ENCODE results near the gene SPATA31D3.
"Not testable (repeated sequence)": the region's sequence is repeated elsewhere in the genome, so short reads cannot be mapped to it uniquely, and the experiment has no call there.

SPATA31D3 gene

DNA sequence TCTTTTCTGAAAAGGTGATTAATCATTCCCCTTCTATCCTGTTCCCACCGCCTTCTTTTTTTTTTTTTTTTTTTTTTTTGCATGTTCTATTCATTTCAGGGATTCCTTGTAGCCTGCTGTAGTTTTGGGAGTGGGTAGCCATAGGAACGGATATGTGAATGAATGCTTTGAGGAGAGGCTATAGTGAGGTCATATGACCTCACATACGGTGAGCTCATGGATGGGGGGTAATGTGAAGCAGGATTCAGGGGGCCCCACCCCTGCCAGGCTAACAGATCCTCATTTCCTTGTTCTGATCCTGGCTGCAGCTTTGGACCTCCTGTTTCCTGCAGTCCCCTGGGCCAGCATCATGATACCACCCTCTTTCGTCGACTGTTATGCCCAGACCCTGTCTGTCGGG lies 13.2 kb upstream of the SPATA31D3 start:
- H3K27ac ChIP-seq (ENCODE audit: low read length, poor library complexity, severe bottlenecking); H3K4me1 ChIP-seq (ENCODE audit: control insufficient read depth, insufficient read depth, low read depth, low read length); H3K18ac ChIP-seq (ENCODE audit: low read depth in 1 of 2, low read length in 2 of 2); H3K23ac ChIP-seq (ENCODE audit: low read length in 2 of 2); H3K14ac ChIP-seq (ENCODE audit: low read length in 2 of 2); H2AK5ac ChIP-seq (ENCODE audit: low read length, severe bottlenecking); H3K9ac ChIP-seq (ENCODE audit: low read length); H3K79me1 ChIP-seq (replicated peaks; ENCODE audit: low read length, poor library complexity, severe bottlenecking); H2BK15ac ChIP-seq (ENCODE audit: low read depth, poor library complexity, severe bottlenecking); DNase-seq; H3K36me3 ChIP-seq (ENCODE audit: control insufficient read depth in 1 of 2, insufficient read depth in 2 of 2, low read depth in 1 of 2, low read length in 2 of 2); H2BK5ac ChIP-seq (ENCODE audit: low read depth, low read length, poor library complexity, severe bottlenecking); H2AFZ ChIP-seq (ENCODE audit: low read depth, low read length); H4K8ac ChIP-seq (ENCODE audit: low read length); H3K9me3 ChIP-seq (ENCODE audit: control insufficient read depth, low read length); H3K4me2 ChIP-seq (ENCODE audit: low read length, poor library complexity, severe bottlenecking); H2BK12ac ChIP-seq (ENCODE audit: low read length in 2 of 2); H3K4me3 ChIP-seq (ENCODE audit: insufficient read depth in 1 of 2, low read depth in 1 of 2, low read length in 2 of 2); H2BK120ac ChIP-seq (ENCODE audit: low read depth, low read length); H3K27me3 ChIP-seq (ENCODE audit: control insufficient read depth in 1 of 2, insufficient read depth in 1 of 2, low read length in 2 of 2); H4K91ac ChIP-seq (ENCODE audit: low read length); H3K4ac ChIP-seq (ENCODE audit: low read depth in 1 of 2, low read length in 2 of 2): not testable (repeated sequence)
- WGBS = no CpG with 5 or more reads among the region's 6 CpGs

DNA sequence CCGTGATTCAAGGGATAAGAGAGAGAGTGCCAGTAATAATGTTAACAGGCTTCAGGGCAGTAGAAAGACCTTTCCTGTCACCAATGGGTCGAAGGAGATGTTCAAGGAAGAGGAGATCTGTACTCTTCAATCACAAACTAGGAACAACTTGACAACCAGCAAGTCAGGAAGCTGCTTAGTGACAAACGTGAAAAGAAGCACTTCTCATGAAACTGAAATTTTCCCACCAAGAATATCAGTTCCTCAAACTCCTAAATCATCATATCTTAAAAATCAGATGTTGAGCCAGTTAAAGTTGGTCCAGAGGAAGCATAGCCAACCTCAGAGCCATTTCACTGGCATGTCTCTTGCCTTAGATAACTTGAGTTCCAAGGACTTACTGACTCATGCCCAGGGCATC lies 9.8 kb upstream of the SPATA31D3 start:
- not testable (repeated sequence) for H2AK5ac ChIP-seq (ENCODE audit: low read length, severe bottlenecking); H3K27ac ChIP-seq (ENCODE audit: low read length, poor library complexity, severe bottlenecking); H3K79me1 ChIP-seq (replicated peaks; ENCODE audit: low read length, poor library complexity, severe bottlenecking); H2AFZ ChIP-seq (ENCODE audit: low read depth, low read length); H4K91ac ChIP-seq (ENCODE audit: low read length); DNase-seq; H2BK5ac ChIP-seq (ENCODE audit: low read depth, low read length, poor library complexity, severe bottlenecking); H3K14ac ChIP-seq (ENCODE audit: low read length in 2 of 2); H3K36me3 ChIP-seq (ENCODE audit: control insufficient read depth in 1 of 2, insufficient read depth in 2 of 2, low read depth in 1 of 2, low read length in 2 of 2); H2BK15ac ChIP-seq (ENCODE audit: low read depth, poor library complexity, severe bottlenecking); H3K4ac ChIP-seq (ENCODE audit: low read depth in 1 of 2, low read length in 2 of 2); H2BK120ac ChIP-seq (ENCODE audit: low read depth, low read length); H3K4me3 ChIP-seq (ENCODE audit: insufficient read depth in 1 of 2, low read depth in 1 of 2, low read length in 2 of 2); H3K9ac ChIP-seq (ENCODE audit: low read length); H3K4me1 ChIP-seq (ENCODE audit: control insufficient read depth, insufficient read depth, low read depth, low read length); H3K4me2 ChIP-seq (ENCODE audit: low read length, poor library complexity, severe bottlenecking); H4K8ac ChIP-seq (ENCODE audit: low read length); H3K18ac ChIP-seq (ENCODE audit: low read depth in 1 of 2, low read length in 2 of 2); H2BK12ac ChIP-seq (ENCODE audit: low read length in 2 of 2); H3K23ac ChIP-seq (ENCODE audit: low read length in 2 of 2); H3K9me3 ChIP-seq (ENCODE audit: control insufficient read depth, low read length); H3K27me3 ChIP-seq (ENCODE audit: control insufficient read depth in 1 of 2, insufficient read depth in 1 of 2, low read length in 2 of 2)
- no CpG with 5 or more reads among the region's 3 CpGs for WGBS

DNA sequence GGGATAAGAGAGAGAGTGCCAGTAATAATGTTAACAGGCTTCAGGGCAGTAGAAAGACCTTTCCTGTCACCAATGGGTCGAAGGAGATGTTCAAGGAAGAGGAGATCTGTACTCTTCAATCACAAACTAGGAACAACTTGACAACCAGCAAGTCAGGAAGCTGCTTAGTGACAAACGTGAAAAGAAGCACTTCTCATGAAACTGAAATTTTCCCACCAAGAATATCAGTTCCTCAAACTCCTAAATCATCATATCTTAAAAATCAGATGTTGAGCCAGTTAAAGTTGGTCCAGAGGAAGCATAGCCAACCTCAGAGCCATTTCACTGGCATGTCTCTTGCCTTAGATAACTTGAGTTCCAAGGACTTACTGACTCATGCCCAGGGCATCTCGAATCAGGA lies 5.3 kb downstream of the SPATA31D3 start:
- not testable (repeated sequence) for H3K9me3 ChIP-seq (ENCODE audit: control insufficient read depth, low read length); H3K27ac ChIP-seq (ENCODE audit: low read length, poor library complexity, severe bottlenecking); H2BK120ac ChIP-seq (ENCODE audit: low read depth, low read length); H3K9ac ChIP-seq (ENCODE audit: low read length); H2AFZ ChIP-seq (ENCODE audit: low read depth, low read length); H3K4me3 ChIP-seq (ENCODE audit: insufficient read depth in 1 of 2, low read depth in 1 of 2, low read length in 2 of 2); H3K18ac ChIP-seq (ENCODE audit: low read depth in 1 of 2, low read length in 2 of 2); H2BK15ac ChIP-seq (ENCODE audit: low read depth, poor library complexity, severe bottlenecking); H2BK12ac ChIP-seq (ENCODE audit: low read length in 2 of 2); H2AK5ac ChIP-seq (ENCODE audit: low read length, severe bottlenecking); H3K4me1 ChIP-seq (ENCODE audit: control insufficient read depth, insufficient read depth, low read depth, low read length); DNase-seq; H3K27me3 ChIP-seq (ENCODE audit: control insufficient read depth in 1 of 2, insufficient read depth in 1 of 2, low read length in 2 of 2); H3K79me1 ChIP-seq (replicated peaks; ENCODE audit: low read length, poor library complexity, severe bottlenecking); H4K8ac ChIP-seq (ENCODE audit: low read length); H4K91ac ChIP-seq (ENCODE audit: low read length); H3K4ac ChIP-seq (ENCODE audit: low read depth in 1 of 2, low read length in 2 of 2); H3K4me2 ChIP-seq (ENCODE audit: low read length, poor library complexity, severe bottlenecking); H3K36me3 ChIP-seq (ENCODE audit: control insufficient read depth in 1 of 2, insufficient read depth in 2 of 2, low read depth in 1 of 2, low read length in 2 of 2); H2BK5ac ChIP-seq (ENCODE audit: low read depth, low read length, poor library complexity, severe bottlenecking); H3K14ac ChIP-seq (ENCODE audit: low read length in 2 of 2); H3K23ac ChIP-seq (ENCODE audit: low read length in 2 of 2)
- no CpG with 5 or more reads among the region's 3 CpGs for WGBS

DNA sequence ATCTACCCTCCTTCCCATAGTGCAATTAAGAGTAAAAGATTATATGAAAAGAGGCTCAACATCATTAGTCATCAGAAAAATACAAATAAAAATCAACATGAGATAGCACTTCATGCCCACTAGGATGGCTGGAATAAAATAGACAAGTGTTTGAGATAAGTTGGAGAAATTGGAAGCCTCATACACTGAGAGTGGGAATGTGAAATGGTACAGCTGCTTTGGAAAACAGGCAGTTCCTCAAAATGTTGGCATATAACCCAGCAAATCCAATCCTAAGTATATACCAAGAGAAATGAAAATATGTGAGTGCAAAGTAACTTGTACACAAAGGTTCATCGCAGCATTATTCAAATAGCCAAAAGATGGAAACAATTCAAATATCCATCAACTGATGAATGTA lies 9.8 kb downstream of the SPATA31D3 start:
- H2BK15ac ChIP-seq (ENCODE audit: low read depth, poor library complexity, severe bottlenecking) = no peak overlapping the region
- no peak for DNase-seq
- no peak overlapping the region for H2BK12ac ChIP-seq (ENCODE audit: low read length in 2 of 2)
- no peak overlapping the region for H2AFZ ChIP-seq (ENCODE audit: low read depth, low read length)
- H3K9ac ChIP-seq (ENCODE audit: low read length) = no peak overlapping the region
- H3K4me1 ChIP-seq (ENCODE audit: control insufficient read depth, insufficient read depth, low read depth, low read length) = no peaks in the 10 kb centered on the region
- H3K4ac ChIP-seq (ENCODE audit: low read depth in 1 of 2, low read length in 2 of 2) = no peak overlapping the region
- no peaks in the 10 kb centered on the region for H3K79me1 ChIP-seq (replicated peaks; ENCODE audit: low read length, poor library complexity, severe bottlenecking)
- H3K18ac ChIP-seq (ENCODE audit: low read depth in 1 of 2, low read length in 2 of 2) = no peak overlapping the region
- H4K8ac ChIP-seq (ENCODE audit: low read length) = no peak overlapping the region
- no peak overlapping the region for H3K23ac ChIP-seq (ENCODE audit: low read length in 2 of 2)
- H3K36me3 ChIP-seq (ENCODE audit: control insufficient read depth in 1 of 2, insufficient read depth in 2 of 2, low read depth in 1 of 2, low read length in 2 of 2) = no peaks in the 10 kb centered on the region
- H3K4me3 ChIP-seq (ENCODE audit: insufficient read depth in 1 of 2, low read depth in 1 of 2, low read length in 2 of 2) = no peak overlapping the region
- no CpG with 5 or more reads among the region's 1 CpG for WGBS
- no peak overlapping the region for H3K4me2 ChIP-seq (ENCODE audit: low read length, poor library complexity, severe bottlenecking)
- peaks cover 12% of the 10 kb centered on the region for H3K9me3 ChIP-seq (ENCODE audit: control insufficient read depth, low read length)
- H2BK5ac ChIP-seq (ENCODE audit: low read depth, low read length, poor library complexity, severe bottlenecking) = no peak overlapping the region
- peaks cover 6 to 7% of the 10 kb centered on the region in 2 experiments for H3K27me3 ChIP-seq (ENCODE audit: control insufficient read depth in 1 of 2, insufficient read depth in 1 of 2, low read length in 2 of 2)
- H4K91ac ChIP-seq (ENCODE audit: low read length) = no peak overlapping the region
- no peak overlapping the region for H3K14ac ChIP-seq (ENCODE audit: low read length in 2 of 2)
- no peak overlapping the region for H3K27ac ChIP-seq (ENCODE audit: low read length, poor library complexity, severe bottlenecking)
- H2BK120ac ChIP-seq (ENCODE audit: low read depth, low read length) = no peak overlapping the region
- no peak overlapping the region for H2AK5ac ChIP-seq (ENCODE audit: low read length, severe bottlenecking)
